Smooth muscle cell (in vitro differentiated cells): ENCODE measurements around the gene HELZ. TPM values are rescaled to one million over a fixed set of nuclear protein-coding genes. Genes with fewer than 3 reads are reported as not detected.

ENCODE experiments used
- DNase-seq: peaks from one replicate; lab custom pipeline; 2025; ENCODE audit not compliant: unreplicated experiment; lab: John Stamatoyannopoulos, UW
- H2AFZ ChIP-seq: fragments of 200-600 bp; sonication (generic); 2 replicates; pipeline ENCODE4 v1.6.0; 2016; ENCODE audit warnings: antibody characterized with exemption, low read depth, mild to moderate bottlenecking
- H3F3A ChIP-seq: fragments of 200-600 bp; sonication (generic); 2 replicates; pipeline ENCODE4 v1.6.0; 2017; ENCODE audit warnings: antibody characterized with exemption, low read depth
- H3K27ac ChIP-seq: fragments of 200-600 bp; sonication (generic); 2 replicates; pipeline ENCODE4 v1.5.1; 2016; ENCODE audit warnings: low read depth, mild to moderate bottlenecking
- H3K27me3 ChIP-seq: fragments of 200-600 bp; sonication (generic); 2 replicates; pipeline ENCODE4 v1.6.1; 2016; ENCODE audit warnings: low read depth, mild to moderate bottlenecking
- H3K36me3 ChIP-seq: fragments of 200-600 bp; sonication (generic); 2 replicates; pipeline ENCODE4 v1.5.1; 2016; ENCODE audit warnings: low read depth
- H3K4me1 ChIP-seq: fragments of 200-600 bp; sonication (generic); 2 replicates; pipeline ENCODE4 v1.5.1; 2016; ENCODE audit warnings: low read depth
- H3K4me2 ChIP-seq: fragments of 200-600 bp; sonication (generic); 2 replicates; pipeline ENCODE4 v1.6.0; 2016; ENCODE audit warnings: mild to moderate bottlenecking
- H3K4me3 ChIP-seq: fragments of 200-600 bp; sonication (generic); 2 replicates; pipeline ENCODE4 v1.5.1; 2016; ENCODE audit warnings: mild to moderate bottlenecking
- H3K79me2 ChIP-seq: fragments of 200-600 bp; sonication (generic); 2 replicates; pipeline ENCODE4 v1.6.0; 2016; ENCODE audit warnings: low read depth, mild to moderate bottlenecking
- H3K9ac ChIP-seq: fragments of 200-600 bp; sonication (generic); 2 replicates; pipeline ENCODE4 v1.6.0; 2016; ENCODE audit warnings: low read depth
- H3K9me3 ChIP-seq: fragments of 200-600 bp; sonication (generic); replicated peaks from 2 replicates; pipeline ENCODE4 v1.5.1; 2016; ENCODE audit warnings: low read depth
- H4K20me1 ChIP-seq: fragments of 200-600 bp; sonication (generic); 2 replicates; pipeline ENCODE4 v1.6.0; 2016; ENCODE audit warnings: low read depth
- WGBS: methylation state at CpG from one replicate; pipeline ENCODE4 v1.1.7; 2016; ENCODE audit warnings: low lambda C conversion rate; 5-methylcytosine and 5-hydroxymethylcytosine counted together
- polyA plus RNA-seq: library from polyadenylated mRNA; unstranded; fragments of >200 nt; fragmentation: Nextera tagmentation; extraction: Ambion mirVana; gene quantifications from 2 replicates; pipeline ENCODE4 v1.2.1, GENCODE V29; 2016
- total RNA-seq: library from RNA; depleted of rRNA; stranded (reverse); fragments of >200 nt; gene quantifications from 2 replicates; pipeline ENCODE4 v1.2.3, GENCODE V29; 2014
- TF ChIP-seq, protein P1 (sequence below): fragments of 200-600 bp; sonication (generic); IDR thresholded peaks from 2 replicates; pipeline ENCODE4 v1.5.1; 2017; ENCODE audit warnings: borderline replicate concordance, mild to moderate bottlenecking, antibody characterized with exemption; ENCODE audit not compliant: insufficient read depth, poor library complexity, severe bottlenecking

The HELZ gene
- total and polyA plus RNA-seq, 2 experiments from 2014 or later, result 18.8 to 34.4 TPM

DNA sequence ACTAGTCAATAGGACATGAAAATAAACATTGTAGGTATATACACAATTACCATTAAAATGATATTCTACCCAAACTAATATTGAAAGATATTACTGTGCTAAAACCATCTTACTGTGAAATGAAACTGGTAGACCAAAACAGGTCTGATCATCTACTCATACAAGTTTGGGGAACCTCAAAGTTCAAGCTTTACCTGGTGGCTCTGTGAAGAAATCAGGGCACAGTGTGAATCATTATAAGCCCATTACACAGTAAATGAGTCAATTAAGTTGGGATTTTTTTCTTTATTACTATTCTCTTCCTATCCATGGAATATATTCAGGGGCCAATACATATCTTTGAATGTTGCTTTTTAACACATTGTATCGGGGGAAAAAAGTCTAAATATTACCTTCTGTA lies 57.1 kb downstream of the HELZ start:
- Histone ChIP-seq H3K36me3 (no peaks in the 10 kb centered on the region), H4K20me1 (peaks cover 29% of the 10 kb centered on the region), H3K27ac (no peak overlapping the region), H3K4me1 (no peaks in the 10 kb centered on the region), H3K4me3 (no peak overlapping the region), H3K27me3 (no peaks in the 10 kb centered on the region), H3K79me2 (peaks cover 7% of the 10 kb centered on the region), H3K9ac (no peak overlapping the region), H2AFZ (no peak overlapping the region), H3K4me2 (no peak overlapping the region), H3K9me3 (no peaks in the 10 kb centered on the region), H3F3A (no peaks in the 10 kb centered on the region)
- TF ChIP-seq, protein P1, sequence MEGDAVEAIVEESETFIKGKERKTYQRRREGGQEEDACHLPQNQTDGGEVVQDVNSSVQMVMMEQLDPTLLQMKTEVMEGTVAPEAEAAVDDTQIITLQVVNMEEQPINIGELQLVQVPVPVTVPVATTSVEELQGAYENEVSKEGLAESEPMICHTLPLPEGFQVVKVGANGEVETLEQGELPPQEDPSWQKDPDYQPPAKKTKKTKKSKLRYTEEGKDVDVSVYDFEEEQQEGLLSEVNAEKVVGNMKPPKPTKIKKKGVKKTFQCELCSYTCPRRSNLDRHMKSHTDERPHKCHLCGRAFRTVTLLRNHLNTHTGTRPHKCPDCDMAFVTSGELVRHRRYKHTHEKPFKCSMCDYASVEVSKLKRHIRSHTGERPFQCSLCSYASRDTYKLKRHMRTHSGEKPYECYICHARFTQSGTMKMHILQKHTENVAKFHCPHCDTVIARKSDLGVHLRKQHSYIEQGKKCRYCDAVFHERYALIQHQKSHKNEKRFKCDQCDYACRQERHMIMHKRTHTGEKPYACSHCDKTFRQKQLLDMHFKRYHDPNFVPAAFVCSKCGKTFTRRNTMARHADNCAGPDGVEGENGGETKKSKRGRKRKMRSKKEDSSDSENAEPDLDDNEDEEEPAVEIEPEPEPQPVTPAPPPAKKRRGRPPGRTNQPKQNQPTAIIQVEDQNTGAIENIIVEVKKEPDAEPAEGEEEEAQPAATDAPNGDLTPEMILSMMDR, result no peak
- 100% methylated on average over 1 of the region's 1 CpG for WGBS
- DNase-seq, result no peak

DNA sequence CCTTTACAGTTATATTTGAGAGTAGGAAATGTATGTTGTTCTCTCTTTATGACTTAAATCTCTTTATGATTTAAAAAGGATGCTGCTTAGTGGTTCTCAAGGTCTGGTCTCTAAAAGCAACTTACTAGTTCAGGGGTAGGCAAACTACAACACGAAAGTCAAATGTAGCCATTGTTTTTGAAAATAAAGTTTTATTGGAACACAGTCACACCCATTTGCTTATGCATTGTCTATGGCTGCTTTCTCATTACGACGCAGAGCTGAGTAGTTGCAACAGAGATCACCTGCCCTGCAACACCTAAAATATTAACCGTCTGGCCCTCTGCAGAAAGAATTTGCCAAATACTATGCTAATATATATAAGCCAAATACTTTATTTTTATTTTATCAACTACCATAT lies 58.2 kb downstream of the HELZ start:
- Histone ChIP-seq H3F3A (no peaks in the 10 kb centered on the region), H3K36me3 (no peaks in the 10 kb centered on the region), H3K4me1 (no peaks in the 10 kb centered on the region), H3K27me3 (no peaks in the 10 kb centered on the region), H2AFZ (no peak overlapping the region), H4K20me1 (peaks cover 29% of the 10 kb centered on the region), H3K9me3 (no peaks in the 10 kb centered on the region), H3K9ac (no peak overlapping the region), H3K4me3 (no peak overlapping the region), H3K79me2 (peaks cover 4% of the 10 kb centered on the region), H3K27ac (no peak overlapping the region), H3K4me2 (no peak overlapping the region)
- TF ChIP-seq, protein P1, result no peak
- DNase-seq, result no peak
- 96% methylated on average over 4 of the region's 4 CpGs for WGBS

DNA sequence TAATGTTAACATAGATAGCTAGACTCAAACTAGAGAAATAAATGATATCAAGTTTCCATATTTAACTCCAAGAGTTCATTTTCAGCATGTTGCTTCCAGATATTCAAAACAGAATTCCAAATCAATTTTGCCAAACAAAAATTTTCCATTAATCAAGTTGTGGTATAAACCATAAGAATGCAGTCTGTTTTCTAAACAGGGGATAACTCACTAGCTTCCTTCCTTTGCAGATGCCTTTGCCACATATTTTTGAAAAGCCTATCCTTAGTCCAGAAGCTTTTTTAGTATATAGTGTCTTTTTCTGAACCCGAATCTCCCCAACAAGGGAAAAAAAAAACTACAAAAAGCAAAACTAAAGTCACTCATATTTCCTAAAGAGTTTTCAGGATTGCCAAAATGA lies 61.5 kb downstream of the HELZ start:
- TF ChIP-seq, protein P1, result no peak
- Histone ChIP-seq H3K36me3 (peaks cover 2% of the 10 kb centered on the region), H2AFZ (no peak overlapping the region), H3K4me3 (no peak overlapping the region), H3F3A (no peaks in the 10 kb centered on the region), H3K4me1 (no peaks in the 10 kb centered on the region), H3K79me2 (no peaks in the 10 kb centered on the region), H3K9me3 (no peaks in the 10 kb centered on the region), H3K27ac (no peak overlapping the region), H3K4me2 (no peak overlapping the region), H4K20me1 (peaks cover 20% of the 10 kb centered on the region), H3K9ac (no peak overlapping the region), H3K27me3 (no peaks in the 10 kb centered on the region)
- DNase-seq, result no peak
- whole genome bisulfite sequencing, result 93% methylated on average over 1 of the region's 1 CpG

DNA sequence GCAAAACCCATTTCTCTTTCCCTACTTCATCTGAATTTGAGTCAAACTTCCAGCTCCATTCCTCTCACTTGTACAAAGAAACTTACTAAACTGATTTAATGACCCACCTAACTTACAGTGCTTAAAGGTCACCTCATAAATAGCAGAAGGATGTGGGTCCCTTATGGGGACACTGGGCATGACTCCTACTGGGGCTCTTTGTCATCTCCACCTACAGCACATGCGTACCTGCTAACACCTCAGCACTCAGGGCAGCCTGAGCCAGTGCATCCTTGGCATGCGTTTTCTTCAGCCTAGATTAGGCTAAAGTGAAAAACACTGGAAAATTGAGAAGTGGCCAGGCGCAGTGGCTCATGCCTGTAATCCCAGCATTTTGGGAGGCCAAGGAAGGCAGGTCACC lies 63.2 kb downstream of the HELZ start:
- Histone ChIP-seq H3K4me1 (no peaks in the 10 kb centered on the region), H3K9me3 (no peaks in the 10 kb centered on the region), H3K27me3 (no peaks in the 10 kb centered on the region), H3F3A (no peaks in the 10 kb centered on the region), H2AFZ (no peak overlapping the region), H3K4me3 (no peak overlapping the region), H3K36me3 (peaks cover 7% of the 10 kb centered on the region), H3K9ac (no peak overlapping the region), H4K20me1 (peaks cover 18% of the 10 kb centered on the region), H3K4me2 (no peak overlapping the region), H3K79me2 (no peaks in the 10 kb centered on the region), H3K27ac (no peak overlapping the region)
- DNase-seq, result no peak
- WGBS, result 100% methylated on average over 3 of the region's 3 CpGs
- TF ChIP-seq, protein P1, result no peak
